ENCODE results near the gene PRDM16. TPM values are rescaled to one million over a fixed set of nuclear protein-coding genes. Genes with fewer than 3 reads are reported as not detected.

PRDM16 gene
- total and polyA plus RNA-seq, 4 donors = 0.05 to 0.67 (median 0.19) TPM

- no peak overlapping the region for H3K27ac ChIP-seq (ENCODE audit: low read depth in 1 of 2, low read length in 2 of 2)
Measured at GRCh38 chr1:3345792-3346191, 276.8 kb downstream of the PRDM16 start.

More at GRCh38 chr1:3345792-3346191, 276.8 kb downstream of the PRDM16 start:
- WGBS = 91% methylated on average over 10 of the region's 10 CpGs
- Histone ChIP-seq H3K4me3 (ENCODE audit: low read depth in 1 of 3, low read length in 3 of 3) (no peak overlapping the region), H3K9ac (ENCODE audit: low read depth in 1 of 2, low read length in 2 of 2) (no peak overlapping the region), H3K9me3 (ENCODE audit: control insufficient read depth in 4 of 4, low read length in 3 of 4) (peaks cover 0 to 18% (median 9%) of the 10 kb centered on the region in 4 donors), H3K4me1 (ENCODE audit: control insufficient read depth in 4 of 4, insufficient read depth in 4 of 4, low read length in 3 of 4) (no peaks in the 10 kb centered on the region), H3K36me3 (ENCODE audit: control insufficient read depth in 4 of 4, insufficient read depth in 3 of 4, low read depth in 1 of 4, low read length in 3 of 4) (no peaks in the 10 kb centered on the region), H3K27me3 (ENCODE audit: control insufficient read depth in 4 of 4, insufficient read depth in 4 of 4, low read length in 3 of 4) (peaks cover 0 to 2% (median 0%) of the 10 kb centered on the region in 4 donors)
- DNase-seq (ENCODE audit: low spot score) = no peak
- TF ChIP-seq HNF4A (conservative IDR thresholded peaks at IDR 0.05) = no peak
- no peak for TF ChIP-seq JUND (IDR thresholded peaks at IDR 0.05)
- no peak for TF ChIP-seq FOXA2 (IDR thresholded peaks at IDR 0.05)
- TF ChIP-seq HNF4G (IDR thresholded peaks at IDR 0.05) = no peak
- TF ChIP-seq GABPA (IDR thresholded peaks at IDR 0.05 in 1 of 2, conservative IDR thresholded peaks at IDR 0.05 in 1 of 2) = no peak
- no peak for TF ChIP-seq REST (IDR thresholded peaks at IDR 0.05)
- no peak for TF ChIP-seq ZBTB33 (IDR thresholded peaks at IDR 0.05)
- TF ChIP-seq TAF1 (conservative IDR thresholded peaks at IDR 0.05) = no peak
- TF ChIP-seq RXRA (IDR thresholded peaks at IDR 0.05) = no peak
- no peak for TF ChIP-seq YY1 (IDR thresholded peaks at IDR 0.05)
- TF ChIP-seq FOXA1 (IDR thresholded peaks at IDR 0.05) = no peak
- TF ChIP-seq EGR1 (IDR thresholded peaks at IDR 0.05; ENCODE audit: low read depth in 2 of 2) = no peak
- no peak for TF ChIP-seq MAX (IDR thresholded peaks at IDR 0.05)
- no peak for TF ChIP-seq SP1 (IDR thresholded peaks at IDR 0.05)
- no peak for TF ChIP-seq CTCF (IDR thresholded peaks at IDR 0.05; ENCODE audit: low read depth, low read length, missing input control)
